GM23248 (cell line): Measurements from ENCODE around the gene KLHL14.

ENCODE experiments used
- EZH2 ChIP-seq: fragments of 200-600 bp; sonication (generic); IDR thresholded peaks from 2 replicates; pipeline ENCODE4 v1.6.1; 2018; ENCODE audit warnings: antibody characterized with exemption, mild to moderate bottlenecking; ENCODE audit not compliant: insufficient read depth, poor library complexity, severe bottlenecking
- EZH2phosphoT487 ChIP-seq: fragments of 200-600 bp; sonication (generic); IDR thresholded peaks from 2 replicates; pipeline ENCODE4 v1.6.1; 2018; ENCODE audit warnings: antibody characterized with exemption, moderate library complexity, mild to moderate bottlenecking, low read depth; ENCODE audit not compliant: insufficient read depth

DNA sequence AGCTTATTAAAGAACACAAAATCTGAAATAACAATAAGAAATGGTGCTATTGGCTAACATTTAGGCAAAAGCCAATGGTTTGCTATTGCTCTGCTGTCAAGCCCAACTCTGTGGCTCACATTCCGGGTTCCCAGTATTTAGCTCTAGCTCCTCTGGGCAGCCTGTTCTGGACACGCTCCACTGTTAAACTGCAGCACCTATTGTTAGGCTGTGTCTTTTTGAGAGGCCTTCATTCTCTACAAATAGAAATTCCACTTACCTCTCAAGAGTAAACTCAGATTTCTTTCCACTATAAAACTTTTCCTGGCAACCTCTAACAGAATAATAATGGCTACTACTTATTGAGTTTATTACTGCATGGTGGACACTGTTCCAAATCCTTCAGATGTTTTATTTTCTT is 3.7 kb upstream of the KLHL14 start:
- no peak for TF ChIP-seq EZH2phosphoT487
- TF ChIP-seq EZH2: no peak
